ENCODE data around the gene RBM15. TPM values are rescaled to one million over a fixed set of nuclear protein-coding genes. Genes with fewer than 3 reads are reported as not detected.
A peak's percentile ranks its signal among the peaks of the same experiment; 100 is the strongest.

The RBM15 gene
- total RNA-seq, 1 donor from 2014 or later, result 27.8 TPM

GRCh38 chr1:110348771-110349170, 9.6 kb downstream of the RBM15 start:
- no peaks in the 10 kb centered on the region for H3K27me3 Mint-ChIP-seq (ENCODE audit: unreplicated experiment)
- peaks cover 75% of the 10 kb centered on the region for H3K4me1 Mint-ChIP-seq (ENCODE audit: unreplicated experiment)
- DNase-seq (ENCODE audit: extremely low spot score, unreplicated experiment), result no peak
- H3K4me3 Mint-ChIP-seq (ENCODE audit: unreplicated experiment), result peak overlapping the region; percentile 60
- peak overlapping the region; percentile 98 for H3K27ac Mint-ChIP-seq (ENCODE audit: unreplicated experiment)
- H3K36me3 Mint-ChIP-seq (ENCODE audit: unreplicated experiment), result peaks cover 20% of the 10 kb centered on the region
- TF ChIP-seq, protein P1, sequence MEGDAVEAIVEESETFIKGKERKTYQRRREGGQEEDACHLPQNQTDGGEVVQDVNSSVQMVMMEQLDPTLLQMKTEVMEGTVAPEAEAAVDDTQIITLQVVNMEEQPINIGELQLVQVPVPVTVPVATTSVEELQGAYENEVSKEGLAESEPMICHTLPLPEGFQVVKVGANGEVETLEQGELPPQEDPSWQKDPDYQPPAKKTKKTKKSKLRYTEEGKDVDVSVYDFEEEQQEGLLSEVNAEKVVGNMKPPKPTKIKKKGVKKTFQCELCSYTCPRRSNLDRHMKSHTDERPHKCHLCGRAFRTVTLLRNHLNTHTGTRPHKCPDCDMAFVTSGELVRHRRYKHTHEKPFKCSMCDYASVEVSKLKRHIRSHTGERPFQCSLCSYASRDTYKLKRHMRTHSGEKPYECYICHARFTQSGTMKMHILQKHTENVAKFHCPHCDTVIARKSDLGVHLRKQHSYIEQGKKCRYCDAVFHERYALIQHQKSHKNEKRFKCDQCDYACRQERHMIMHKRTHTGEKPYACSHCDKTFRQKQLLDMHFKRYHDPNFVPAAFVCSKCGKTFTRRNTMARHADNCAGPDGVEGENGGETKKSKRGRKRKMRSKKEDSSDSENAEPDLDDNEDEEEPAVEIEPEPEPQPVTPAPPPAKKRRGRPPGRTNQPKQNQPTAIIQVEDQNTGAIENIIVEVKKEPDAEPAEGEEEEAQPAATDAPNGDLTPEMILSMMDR (IDR thresholded peaks at IDR 0.05), result no peak
- H3K9me3 Mint-ChIP-seq (ENCODE audit: unreplicated experiment), result no peaks in the 10 kb centered on the region

DNA sequence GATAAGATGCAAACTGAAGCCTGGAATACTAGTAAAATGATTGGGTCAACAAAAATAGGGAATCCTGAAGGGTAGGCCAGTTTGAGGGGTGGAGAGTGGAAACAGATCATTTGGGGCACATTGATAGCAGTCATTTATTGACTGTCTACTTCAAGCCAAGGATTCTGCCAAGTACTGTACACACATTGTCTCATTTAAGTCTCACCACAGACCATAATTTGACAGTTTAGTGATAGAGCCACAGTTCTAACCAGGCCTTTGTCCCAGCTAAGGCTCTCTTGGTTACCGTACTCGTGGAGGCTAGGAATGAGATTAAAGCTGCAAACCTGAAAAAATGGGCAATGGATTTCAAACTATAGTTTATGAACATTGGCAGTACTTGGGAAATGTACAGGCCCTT, 11.2 kb downstream of the RBM15 start:
- Mint-ChIP-seq H3K36me3 (ENCODE audit: unreplicated experiment) (peaks cover 11% of the 10 kb centered on the region), H3K4me1 (ENCODE audit: unreplicated experiment) (peaks cover 65% of the 10 kb centered on the region), H3K9me3 (ENCODE audit: unreplicated experiment) (no peaks in the 10 kb centered on the region), H3K4me3 (ENCODE audit: unreplicated experiment) (no peak overlapping the region), H3K27ac (ENCODE audit: unreplicated experiment) (peak overlapping the region; percentile 98), H3K27me3 (ENCODE audit: unreplicated experiment) (no peaks in the 10 kb centered on the region)
- no peak for DNase-seq (ENCODE audit: extremely low spot score, unreplicated experiment)
- TF ChIP-seq, protein P1 (IDR thresholded peaks at IDR 0.05), result no peak

DNA sequence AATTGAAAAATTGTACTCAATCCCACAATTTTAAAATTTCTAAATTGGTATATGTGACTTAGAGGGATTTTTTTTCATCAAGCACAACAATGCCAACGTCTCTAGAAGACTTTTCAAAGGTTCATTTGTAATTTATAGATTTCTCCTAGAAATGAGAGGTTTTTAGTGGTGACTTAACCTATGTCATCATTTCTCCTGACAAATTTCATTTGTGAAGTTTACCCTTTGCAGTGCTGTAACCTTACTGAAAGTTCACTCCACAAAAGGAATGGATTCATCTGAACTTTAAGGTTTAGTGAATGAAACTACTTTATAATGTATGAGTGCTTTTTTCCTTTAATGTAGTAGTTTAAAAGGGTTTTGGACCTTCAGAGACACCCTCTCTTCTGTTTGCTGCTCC, 16.1 kb downstream of the RBM15 start:
- no peak overlapping the region for H3K27ac Mint-ChIP-seq (ENCODE audit: unreplicated experiment)
- H3K27me3 Mint-ChIP-seq (ENCODE audit: unreplicated experiment), result no peaks in the 10 kb centered on the region
- DNase-seq (ENCODE audit: extremely low spot score, unreplicated experiment), result no peak
- TF ChIP-seq, protein P1 (IDR thresholded peaks at IDR 0.05), result no peak
- H3K4me3 Mint-ChIP-seq (ENCODE audit: unreplicated experiment), result no peak overlapping the region
- H3K9me3 Mint-ChIP-seq (ENCODE audit: unreplicated experiment), result no peaks in the 10 kb centered on the region
- H3K4me1 Mint-ChIP-seq (ENCODE audit: unreplicated experiment), result peaks cover 21% of the 10 kb centered on the region
- H3K36me3 Mint-ChIP-seq (ENCODE audit: unreplicated experiment), result peaks cover 11% of the 10 kb centered on the region

GRCh38 chr1:110356379-110356778, 17.2 kb downstream of the RBM15 start:
- Mint-ChIP-seq H3K9me3 (ENCODE audit: unreplicated experiment) (no peaks in the 10 kb centered on the region), H3K27ac (ENCODE audit: unreplicated experiment) (no peak overlapping the region), H3K36me3 (ENCODE audit: unreplicated experiment) (peaks cover 11% of the 10 kb centered on the region), H3K27me3 (ENCODE audit: unreplicated experiment) (no peaks in the 10 kb centered on the region), H3K4me1 (ENCODE audit: unreplicated experiment) (peaks cover 10% of the 10 kb centered on the region), H3K4me3 (ENCODE audit: unreplicated experiment) (no peak overlapping the region)
- DNase-seq (ENCODE audit: extremely low spot score, unreplicated experiment), result no peak
- TF ChIP-seq, protein P1 (IDR thresholded peaks at IDR 0.05), result no peak

DNA sequence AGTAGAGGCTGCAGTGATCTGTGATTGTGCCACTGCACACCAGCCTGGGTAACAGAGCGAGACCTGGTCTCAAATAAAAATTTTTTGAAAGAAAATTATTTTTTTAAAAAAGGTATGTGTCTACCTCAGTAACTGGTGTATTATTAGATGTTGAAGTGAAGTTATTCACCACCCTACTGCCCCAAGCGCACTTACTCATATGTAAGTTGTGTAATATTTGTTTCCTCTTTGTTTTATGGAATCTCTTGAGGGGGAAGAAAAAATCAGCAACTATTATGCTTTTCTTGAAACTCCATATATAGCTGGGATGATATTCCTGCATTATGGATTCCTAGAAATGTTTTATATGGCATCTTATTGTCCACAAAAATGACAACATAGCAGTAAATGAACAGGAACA, 21.3 kb downstream of the RBM15 start:
- peaks cover 4% of the 10 kb centered on the region for H3K4me1 Mint-ChIP-seq (ENCODE audit: unreplicated experiment)
- no peaks in the 10 kb centered on the region for H3K9me3 Mint-ChIP-seq (ENCODE audit: unreplicated experiment)
- DNase-seq (ENCODE audit: extremely low spot score, unreplicated experiment), result no peak
- TF ChIP-seq, protein P1 (IDR thresholded peaks at IDR 0.05), result no peak
- H3K4me3 Mint-ChIP-seq (ENCODE audit: unreplicated experiment), result no peak overlapping the region
- H3K27ac Mint-ChIP-seq (ENCODE audit: unreplicated experiment), result no peak overlapping the region
- H3K27me3 Mint-ChIP-seq (ENCODE audit: unreplicated experiment), result no peaks in the 10 kb centered on the region
- peaks cover 26% of the 10 kb centered on the region for H3K36me3 Mint-ChIP-seq (ENCODE audit: unreplicated experiment)
